ENCODE data around the gene GRHL3. TPM values are rescaled to one million over a fixed set of nuclear protein-coding genes. Genes with fewer than 3 reads are reported as not detected.

The GRHL3 gene
- total and polyA plus RNA-seq, 4 donors = 0.07 to 0.09 (median 0.09) TPM

DNA sequence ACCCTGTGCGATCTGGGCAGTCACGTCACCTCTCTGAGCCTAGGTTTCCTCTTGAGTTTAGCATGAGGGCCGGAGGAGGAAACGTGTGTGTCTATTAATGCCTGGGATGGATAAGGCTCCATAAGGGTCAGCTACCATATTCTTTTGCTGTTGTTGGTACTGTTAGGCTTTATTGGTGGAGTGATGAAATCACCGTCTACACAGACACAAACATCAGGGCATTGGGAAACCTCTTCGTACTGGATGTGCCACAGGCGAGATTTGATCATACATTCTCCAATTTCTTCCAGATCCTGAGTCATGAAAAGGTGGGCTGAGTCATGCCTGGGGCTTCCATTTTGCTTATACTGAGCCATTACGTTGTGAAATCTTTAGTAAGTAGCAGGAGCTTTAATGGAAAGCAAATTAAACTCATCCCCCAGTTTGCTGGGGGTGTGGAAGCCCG is 24.9 kb upstream of the GRHL3 start:
- Histone ChIP-seq H3K27me3 (ENCODE audit: control insufficient read depth in 4 of 4, insufficient read depth in 4 of 4, low read length in 3 of 4) (no peaks in the 10 kb centered on the region), H3K4me1 (ENCODE audit: control insufficient read depth in 4 of 4, insufficient read depth in 4 of 4, low read length in 3 of 4) (peaks cover 0 to 26% (median 15%) of the 10 kb centered on the region in 4 donors), H3K9ac (ENCODE audit: low read depth in 1 of 2, low read length in 2 of 2) (no peak overlapping the region), H3K36me3 (ENCODE audit: control insufficient read depth in 4 of 4, insufficient read depth in 3 of 4, low read depth in 1 of 4, low read length in 3 of 4) (no peaks in the 10 kb centered on the region), H3K27ac (ENCODE audit: low read depth in 1 of 2, low read length in 2 of 2) (peak overlapping the region; percentile 33 to 73), H3K9me3 (ENCODE audit: control insufficient read depth in 4 of 4, low read length in 3 of 4) (no peaks in the 10 kb centered on the region), H3K4me3 (ENCODE audit: low read depth in 1 of 3, low read length in 3 of 3) (no peak overlapping the region)
- 63% methylated on average over 9 of the region's 9 CpGs for WGBS
- TF ChIP-seq GABPA (IDR thresholded peaks at IDR 0.05 in 1 of 2, conservative IDR thresholded peaks at IDR 0.05 in 1 of 2) (no peak), YY1 (IDR thresholded peaks at IDR 0.05) (peak; percentile 37)
- no peak for DNase-seq (ENCODE audit: low spot score)

GRCh38 chr1:24294716-24295371 is 24.3 kb upstream of the GRHL3 start:
- no peak overlapping the region for H3K9ac ChIP-seq (ENCODE audit: low read depth in 1 of 2, low read length in 2 of 2)
- H3K27me3 ChIP-seq (ENCODE audit: control insufficient read depth in 4 of 4, insufficient read depth in 4 of 4, low read length in 3 of 4) = no peaks in the 10 kb centered on the region
- peaks cover 0 to 26% (median 15%) of the 10 kb centered on the region in 4 donors for H3K4me1 ChIP-seq (ENCODE audit: control insufficient read depth in 4 of 4, insufficient read depth in 4 of 4, low read length in 3 of 4)
- no peak overlapping the region for H3K4me3 ChIP-seq (ENCODE audit: low read depth in 1 of 3, low read length in 3 of 3)
- DNase-seq (ENCODE audit: low spot score) = no peak
- no peaks in the 10 kb centered on the region for H3K36me3 ChIP-seq (ENCODE audit: control insufficient read depth in 4 of 4, insufficient read depth in 3 of 4, low read depth in 1 of 4, low read length in 3 of 4)
- H3K9me3 ChIP-seq (ENCODE audit: control insufficient read depth in 4 of 4, low read length in 3 of 4) = no peaks in the 10 kb centered on the region
- peak in 1 of 2 donors; percentile 52 for TF ChIP-seq HNF4A (conservative IDR thresholded peaks at IDR 0.05)
- no peak for TF ChIP-seq YY1 (IDR thresholded peaks at IDR 0.05)
- TF ChIP-seq FOXA2 (IDR thresholded peaks at IDR 0.05) = peak; percentile 56
- peak in 1 of 2 donors; percentile 78 for TF ChIP-seq RXRA (IDR thresholded peaks at IDR 0.05)
- TF ChIP-seq NR2F2 (IDR thresholded peaks at IDR 0.05) = peak; percentile 36
- peak in 1 of 2 donors; percentile 45 for TF ChIP-seq GABPA (IDR thresholded peaks at IDR 0.05 in 1 of 2, conservative IDR thresholded peaks at IDR 0.05 in 1 of 2)
- TF ChIP-seq FOXA1 (IDR thresholded peaks at IDR 0.05) = no peak
- peak in 1 of 2 donors; percentile 36 for TF ChIP-seq EGR1 (IDR thresholded peaks at IDR 0.05; ENCODE audit: low read depth in 2 of 2)
- TF ChIP-seq, protein P1, sequence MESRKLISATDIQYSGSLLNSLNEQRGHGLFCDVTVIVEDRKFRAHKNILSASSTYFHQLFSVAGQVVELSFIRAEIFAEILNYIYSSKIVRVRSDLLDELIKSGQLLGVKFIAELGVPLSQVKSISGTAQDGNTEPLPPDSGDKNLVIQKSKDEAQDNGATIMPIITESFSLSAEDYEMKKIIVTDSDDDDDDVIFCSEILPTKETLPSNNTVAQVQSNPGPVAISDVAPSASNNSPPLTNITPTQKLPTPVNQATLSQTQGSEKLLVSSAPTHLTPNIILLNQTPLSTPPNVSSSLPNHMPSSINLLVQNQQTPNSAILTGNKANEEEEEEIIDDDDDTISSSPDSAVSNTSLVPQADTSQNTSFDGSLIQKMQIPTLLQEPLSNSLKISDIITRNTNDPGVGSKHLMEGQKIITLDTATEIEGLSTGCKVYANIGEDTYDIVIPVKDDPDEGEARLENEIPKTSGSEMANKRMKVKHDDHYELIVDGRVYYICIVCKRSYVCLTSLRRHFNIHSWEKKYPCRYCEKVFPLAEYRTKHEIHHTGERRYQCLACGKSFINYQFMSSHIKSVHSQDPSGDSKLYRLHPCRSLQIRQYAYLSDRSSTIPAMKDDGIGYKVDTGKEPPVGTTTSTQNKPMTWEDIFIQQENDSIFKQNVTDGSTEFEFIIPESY (IDR thresholded peaks at IDR 0.05) = no peak
- no peak for TF ChIP-seq REST (IDR thresholded peaks at IDR 0.05)
- peak in 1 of 2 donors; percentile 22 for TF ChIP-seq RAD21 (IDR thresholded peaks at IDR 0.05)
- TF ChIP-seq HNF4G (IDR thresholded peaks at IDR 0.05) = no peak
- WGBS = 34% methylated on average over 9 of the region's 9 CpGs
- peak overlapping the region; percentile 33 to 73 for H3K27ac ChIP-seq (ENCODE audit: low read depth in 1 of 2, low read length in 2 of 2)

- no peak overlapping the region for H3K4me3 ChIP-seq (ENCODE audit: low read depth in 1 of 3, low read length in 3 of 3)
- 97% methylated on average over 5 of the region's 5 CpGs for WGBS
- no peak for TF ChIP-seq NR2F2 (IDR thresholded peaks at IDR 0.05)
- TF ChIP-seq TAF1 (conservative IDR thresholded peaks at IDR 0.05) = no peak
- no peak for TF ChIP-seq REST (IDR thresholded peaks at IDR 0.05)
- no peak for TF ChIP-seq FOXA1 (IDR thresholded peaks at IDR 0.05)
- TF ChIP-seq EGR1 (IDR thresholded peaks at IDR 0.05; ENCODE audit: low read depth in 2 of 2) = no peak
- TF ChIP-seq YY1 (IDR thresholded peaks at IDR 0.05) = no peak
- TF ChIP-seq GABPA (IDR thresholded peaks at IDR 0.05 in 1 of 2, conservative IDR thresholded peaks at IDR 0.05 in 1 of 2) = no peak
- TF ChIP-seq, protein P2, sequence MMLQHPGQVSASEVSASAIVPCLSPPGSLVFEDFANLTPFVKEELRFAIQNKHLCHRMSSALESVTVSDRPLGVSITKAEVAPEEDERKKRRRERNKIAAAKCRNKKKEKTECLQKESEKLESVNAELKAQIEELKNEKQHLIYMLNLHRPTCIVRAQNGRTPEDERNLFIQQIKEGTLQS (IDR thresholded peaks at IDR 0.05) = no peak
- TF ChIP-seq, protein P1 (IDR thresholded peaks at IDR 0.05) = no peak
Measured at GRCh38 chr1:24295535-24295934, 23.6 kb upstream of the GRHL3 start.

More at GRCh38 chr1:24295535-24295934, 23.6 kb upstream of the GRHL3 start:
- no peak for DNase-seq (ENCODE audit: low spot score)
- no peaks in the 10 kb centered on the region for H3K9me3 ChIP-seq (ENCODE audit: control insufficient read depth in 4 of 4, low read length in 3 of 4)
- no peak overlapping the region for H3K9ac ChIP-seq (ENCODE audit: low read depth in 1 of 2, low read length in 2 of 2)
- H3K4me1 ChIP-seq (ENCODE audit: control insufficient read depth in 4 of 4, insufficient read depth in 4 of 4, low read length in 3 of 4) = peaks cover 0 to 26% (median 15%) of the 10 kb centered on the region in 4 donors
- no peaks in the 10 kb centered on the region for H3K36me3 ChIP-seq (ENCODE audit: control insufficient read depth in 4 of 4, insufficient read depth in 3 of 4, low read depth in 1 of 4, low read length in 3 of 4)
- no peak overlapping the region for H3K27ac ChIP-seq (ENCODE audit: low read depth in 1 of 2, low read length in 2 of 2)
- H3K27me3 ChIP-seq (ENCODE audit: control insufficient read depth in 4 of 4, insufficient read depth in 4 of 4, low read length in 3 of 4) = no peaks in the 10 kb centered on the region
